D341Med (cell line): ENCODE data around the gene ACADL.
"Not testable (repeated sequence)": the region's sequence is repeated elsewhere in the genome, so short reads cannot be mapped to it uniquely, and the experiment has no call there.

Experiments used
- DNase-seq: peaks from one replicate; pipeline ENCODE4 v3.0.0; 2012; ENCODE audit warnings: low spot score

The ACADL gene

GRCh38 chr2:210199854-210200253 is 25.4 kb downstream of the ACADL start:
- no peak for DNase-seq

- DNase-seq = no peak
Measured at GRCh38 chr2:210199186-210199765, 26.0 kb downstream of the ACADL start.

DNA sequence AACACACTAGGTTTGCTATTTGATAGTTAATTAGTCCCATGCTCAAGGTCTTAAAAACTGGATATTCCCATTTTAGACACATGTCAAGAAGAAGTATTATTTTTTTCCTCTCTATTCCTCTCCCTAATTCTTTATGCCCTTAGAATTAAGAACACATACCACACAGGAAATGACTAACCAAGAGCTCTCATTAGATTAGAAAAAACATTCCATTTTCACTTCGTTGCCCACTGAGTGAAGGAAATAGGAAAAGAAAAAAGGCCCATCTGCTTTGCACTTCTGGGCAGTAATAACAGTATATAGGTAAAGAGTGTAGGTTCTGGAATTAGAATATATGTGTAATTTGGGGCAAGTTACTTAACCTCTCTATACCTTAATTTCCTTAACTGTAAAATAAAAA is 26.9 kb downstream of the ACADL start:
- no peak for DNase-seq

- DNase-seq = no peak
Measured at GRCh38 chr2:210197720-210198119, 27.5 kb downstream of the ACADL start.

- peak; percentile 44 for DNase-seq
Measured at GRCh38 chr2:210195101-210195852, 30.0 kb downstream of the ACADL start.

GRCh38 chr2:210190345-210190744 is 34.9 kb downstream of the ACADL start:
- DNase-seq = no peak

DNA sequence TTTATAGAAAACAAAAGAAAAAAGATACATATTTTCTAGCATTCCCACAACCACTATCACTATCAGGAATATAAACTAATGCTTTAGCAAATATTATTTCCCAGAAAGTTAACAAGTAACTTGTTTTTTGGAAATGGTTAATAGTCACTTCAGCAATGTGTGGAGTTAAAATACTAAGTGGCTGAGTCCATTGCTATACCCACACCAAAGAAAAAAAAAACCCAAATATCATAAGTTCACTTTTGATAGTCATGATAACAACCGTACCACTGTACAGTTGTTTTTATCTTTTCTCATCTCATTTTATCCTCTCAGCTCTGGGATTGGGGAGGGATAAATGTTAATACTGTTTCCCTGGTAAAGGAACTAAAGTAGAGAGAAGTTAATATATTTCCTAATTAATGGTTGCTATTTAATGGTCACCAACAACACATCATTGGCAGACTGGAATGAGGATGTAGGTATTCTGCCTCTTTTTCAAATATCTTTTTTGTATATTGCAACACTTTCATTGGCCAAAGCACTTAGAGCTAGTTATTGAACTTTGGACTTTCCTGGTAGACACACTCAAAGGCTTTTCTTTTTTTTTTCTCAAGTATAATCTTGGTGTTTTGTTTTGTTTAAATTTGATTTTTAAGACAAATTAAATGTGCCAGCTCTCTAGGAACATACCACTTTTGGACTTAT is 35.7 kb downstream of the ACADL start:
- no peak for DNase-seq

DNA sequence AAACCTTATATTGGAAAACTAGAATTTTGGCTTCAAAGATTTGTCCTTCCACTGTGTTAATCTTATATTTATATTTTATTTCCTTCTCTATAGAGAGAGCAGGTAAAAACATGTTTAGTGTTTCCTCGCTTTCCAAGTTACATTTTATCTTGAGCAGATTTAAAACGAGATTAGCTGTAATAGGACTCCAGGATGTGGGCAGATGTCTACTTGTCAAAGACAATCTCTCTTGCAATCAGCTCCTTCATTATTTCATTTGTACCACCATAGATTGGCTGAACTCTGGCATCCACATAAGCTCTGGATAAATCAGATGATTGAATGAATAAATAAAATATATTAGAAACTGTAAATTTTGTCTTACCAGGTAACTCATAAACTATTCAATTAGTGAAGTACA is 36.5 kb downstream of the ACADL start:
- DNase-seq = no peak

DNA sequence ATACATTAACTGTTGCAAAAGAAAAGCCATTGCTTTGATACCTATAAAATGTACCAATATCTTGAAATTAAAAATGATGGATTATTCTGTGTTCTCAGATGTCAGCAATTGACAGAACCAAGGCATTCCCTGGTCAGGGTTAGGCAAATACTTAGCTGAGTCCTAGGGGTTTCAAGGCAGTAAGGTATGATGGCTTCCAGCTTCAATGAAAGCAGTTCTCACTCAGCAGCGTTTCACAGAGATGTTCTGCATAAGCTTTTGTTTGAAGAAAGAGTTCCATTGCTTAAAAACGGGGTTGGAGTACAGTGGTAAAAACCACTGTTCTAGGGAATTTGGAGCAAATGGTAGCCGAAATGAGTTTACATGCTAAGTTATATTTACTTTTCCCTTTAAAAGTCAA is 37.1 kb downstream of the ACADL start:
- DNase-seq = no peak

DNA sequence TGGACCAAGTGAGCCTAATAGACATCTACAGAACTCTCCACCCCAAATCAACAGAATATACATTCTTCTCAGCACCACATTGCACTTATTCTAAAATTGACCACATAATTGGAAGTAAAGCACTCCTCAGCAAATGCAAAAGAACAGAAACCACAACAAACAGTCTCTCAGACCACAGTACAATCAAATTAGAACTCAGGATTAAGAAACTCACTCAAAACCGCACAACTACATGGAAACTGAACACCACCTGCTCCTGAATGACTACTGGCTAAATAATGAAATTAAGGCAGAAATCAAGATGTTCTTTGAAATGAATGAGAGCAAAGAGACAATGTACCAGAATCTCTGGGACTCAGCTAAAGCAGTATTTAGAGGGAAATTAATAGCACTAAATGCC is 41.3 kb downstream of the ACADL start:
- not testable (repeated sequence) for DNase-seq

DNA sequence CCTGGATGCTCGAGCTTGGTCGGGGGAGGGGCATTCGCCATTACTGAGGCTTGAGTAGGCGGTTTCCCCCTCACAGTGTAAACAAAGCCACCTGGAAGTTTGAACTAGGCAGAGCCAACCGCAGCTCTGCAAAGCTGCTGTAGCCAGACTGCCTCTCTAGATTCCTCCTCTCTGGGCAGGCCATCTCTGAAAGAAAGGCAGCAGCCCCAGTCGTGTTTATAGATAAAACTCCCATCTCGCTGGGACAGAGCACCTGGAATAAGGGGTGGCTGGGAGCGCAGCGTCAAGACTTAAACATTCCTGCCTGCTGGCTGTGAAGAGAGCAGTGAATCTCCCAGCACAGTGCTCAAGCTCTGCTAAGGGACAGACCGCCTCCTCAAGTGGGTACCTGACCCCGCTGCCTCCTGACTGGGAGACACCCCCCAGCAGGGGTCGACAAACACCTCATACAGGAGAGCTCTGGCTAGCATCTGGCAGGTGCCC is 43.6 kb downstream of the ACADL start:
- DNase-seq = not testable (repeated sequence)

DNA sequence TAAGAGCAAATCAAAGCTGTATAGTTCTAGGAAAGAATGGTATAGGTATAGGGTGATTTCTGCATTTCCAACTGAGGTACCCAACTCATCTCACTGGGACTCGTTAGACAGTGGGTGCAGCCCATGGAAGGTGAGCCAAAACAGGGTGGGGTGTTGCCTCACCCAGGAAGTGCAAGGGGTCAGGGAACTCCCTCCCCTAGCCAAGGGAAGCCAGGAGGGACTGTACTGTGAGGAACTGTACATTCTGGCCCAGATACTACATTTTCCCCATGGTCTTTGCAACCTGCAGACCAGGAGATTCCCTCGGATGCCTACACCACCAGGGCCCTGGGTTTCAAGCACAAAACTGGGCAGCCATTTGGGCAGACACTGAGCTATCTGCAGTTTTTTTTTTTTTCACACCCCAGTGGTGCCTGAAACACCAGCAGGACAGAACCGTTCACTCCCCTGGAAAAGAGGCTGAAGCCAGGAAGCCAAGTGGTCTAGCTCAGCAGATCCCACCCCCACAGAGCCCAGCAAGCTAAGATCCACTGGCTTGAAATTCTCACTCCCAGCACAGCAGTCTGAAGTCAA is 44.1 kb downstream of the ACADL start:
- DNase-seq = not testable (repeated sequence)

GRCh38 chr2:210180477-210180876 is 44.8 kb downstream of the ACADL start:
- DNase-seq = no peak

- no peak for DNase-seq
Measured at GRCh38 chr2:210179351-210179990, 45.8 kb downstream of the ACADL start.

DNA sequence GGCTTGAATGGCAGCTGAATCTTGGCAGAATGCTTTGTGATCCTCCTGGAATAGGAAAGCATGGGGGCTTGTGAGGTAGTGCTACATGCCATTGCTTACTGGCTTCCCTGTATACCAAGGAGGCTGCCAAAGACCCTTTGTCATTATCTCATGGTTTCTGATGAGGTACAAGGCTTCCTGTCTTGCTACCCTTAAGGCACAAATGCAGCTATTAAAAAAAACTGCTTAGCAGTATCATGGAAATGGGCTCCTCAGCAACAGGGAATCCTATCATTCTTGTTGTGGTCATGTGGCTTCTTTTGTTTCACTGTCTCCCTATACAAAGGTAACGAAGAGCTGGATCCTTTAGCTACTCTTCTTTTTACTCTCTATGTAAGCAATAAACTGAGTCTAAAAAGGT is 47.5 kb downstream of the ACADL start:
- DNase-seq = no peak

DNA sequence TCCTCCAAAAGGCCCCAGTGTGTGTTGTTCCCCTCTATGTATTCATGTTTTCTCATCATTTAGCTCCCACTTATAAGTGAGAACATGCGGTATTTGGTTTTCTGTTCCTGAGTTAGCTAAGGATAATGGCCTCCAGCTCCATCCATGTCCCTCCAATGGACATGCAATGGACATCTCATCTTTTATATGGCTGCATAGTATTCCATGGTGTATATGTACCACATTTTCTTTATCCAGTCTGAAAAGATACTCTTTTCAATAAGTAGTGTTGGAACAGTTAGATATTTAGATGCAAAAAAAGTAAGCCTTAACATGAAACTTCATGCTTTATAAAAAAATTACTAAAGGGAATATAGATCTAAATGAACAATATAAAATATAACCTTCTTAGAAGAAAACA is 48.1 kb downstream of the ACADL start:
- not testable (repeated sequence) for DNase-seq

- DNase-seq = no peak
Measured at GRCh38 chr2:210174086-210174485, 51.2 kb downstream of the ACADL start.

GRCh38 chr2:210172219-210172575 is 53.0 kb downstream of the ACADL start:
- peak; percentile 9 for DNase-seq

DNA sequence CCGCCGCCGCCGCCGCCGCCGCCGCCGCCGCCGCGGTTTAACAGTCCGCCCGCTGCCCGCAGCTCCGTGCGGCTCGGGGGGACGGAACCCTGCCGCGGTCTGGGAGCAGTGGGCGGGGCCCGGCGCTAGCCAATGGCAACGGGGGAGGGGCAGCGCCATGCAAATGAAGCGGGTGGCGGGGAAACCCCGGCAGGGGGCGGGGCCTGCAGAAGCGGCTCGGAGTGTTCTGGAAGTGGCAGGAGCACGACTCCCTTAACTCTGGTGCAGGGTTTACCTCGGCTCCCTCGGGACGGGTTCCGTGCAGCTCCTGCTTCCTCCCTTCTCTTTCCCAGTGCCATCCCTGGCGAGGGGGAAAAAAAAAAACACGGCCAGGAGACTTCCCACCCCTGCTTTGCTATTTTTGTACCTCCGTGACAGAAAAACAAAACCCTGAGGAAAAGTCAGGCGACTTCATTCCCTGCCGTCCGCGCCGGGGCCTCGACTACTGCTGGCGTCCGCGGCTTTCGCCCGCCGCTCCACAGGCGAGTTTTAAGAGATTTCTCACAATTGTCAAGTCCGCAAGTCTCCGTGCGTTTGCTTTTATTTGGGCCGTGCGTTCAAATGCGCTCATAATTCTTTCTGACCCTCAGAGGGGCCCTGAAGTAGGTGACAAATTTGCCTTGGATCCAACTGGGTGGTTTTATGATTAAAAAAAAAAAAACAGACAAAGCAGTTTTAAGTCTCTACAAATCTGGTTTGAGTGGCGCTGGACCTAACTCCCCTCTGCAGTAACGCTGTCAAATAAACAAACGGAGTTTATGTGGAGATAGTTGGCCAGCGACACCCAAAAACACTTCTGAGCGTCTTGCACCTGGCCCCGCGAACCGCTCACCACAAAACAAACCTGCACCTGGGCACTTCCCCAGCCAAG is 53.7 kb downstream of the ACADL start, which contains the start of gene KANSL1L:
KANSL1L (minus strand) TSS at position 101 of the 910 bp plus-strand sequence. CDS start 16,827 bp downstream, outside the sequence.
- DNase-seq = peak; percentile 94

GRCh38 chr2:210170446-210171303 is 54.6 kb downstream of the ACADL start:
- DNase-seq = peak; percentile 89
